ENCODE measurements around the gene KLK7. TPM values are rescaled to one million over a fixed set of nuclear protein-coding genes. Genes with fewer than 3 reads are reported as not detected.

KLK7 gene
- total RNA-seq, 2 experiments from 2014 or later: not detected

DNA sequence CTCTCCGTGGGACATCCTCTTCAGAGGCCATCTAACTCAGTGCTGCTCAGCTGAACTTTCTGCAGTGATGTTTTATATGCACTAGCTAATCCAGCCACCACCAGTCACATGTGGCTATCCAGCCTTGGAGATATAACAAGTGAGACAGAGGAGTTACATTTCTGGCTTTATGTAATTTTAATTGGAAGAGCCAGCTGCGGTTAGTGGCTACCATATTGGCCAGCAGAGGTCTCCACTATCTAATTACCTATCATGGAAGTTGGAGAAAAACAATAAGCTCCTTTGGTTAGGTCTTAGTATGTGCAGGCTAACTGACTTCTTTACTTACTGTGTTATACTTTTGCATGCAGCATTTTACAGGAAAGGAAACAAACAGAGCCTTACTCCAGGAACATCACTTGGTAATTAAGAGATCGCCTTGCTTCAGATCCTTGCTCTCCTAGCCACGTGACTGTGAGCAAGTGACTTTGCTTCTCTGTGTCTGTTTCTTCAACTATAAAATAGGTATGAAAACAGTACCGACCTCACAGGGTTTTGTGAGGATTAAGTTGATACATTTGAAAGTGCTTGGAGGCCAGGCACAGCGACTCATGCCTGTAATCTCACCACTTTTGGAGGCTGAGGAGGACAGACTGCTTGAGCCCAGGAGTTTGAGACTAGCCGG lies 37.4 kb upstream of the KLK7 start:
- no peak for DNase-seq
- Mint-ChIP-seq H3K9me3 (no peaks in the 10 kb centered on the region), H3K27ac (no peak overlapping the region), H3K4me1 (peaks cover 17% of the 10 kb centered on the region), H3K36me3 (ENCODE audit: low read depth) (peaks cover 2% of the 10 kb centered on the region), H3K27me3 (peaks cover 39% of the 10 kb centered on the region), H3K4me3 (no peak overlapping the region)
- CTCF ChIA-PET: interaction anchor here (0.8 to 1.1 kb wide), 5 partner anchors 75 to 137 kb away, joined by 3 to 7 read pairs (median 3); no protein-coding TSS in a partner anchor
- POLR2A ChIA-PET: no interaction called here

DNA sequence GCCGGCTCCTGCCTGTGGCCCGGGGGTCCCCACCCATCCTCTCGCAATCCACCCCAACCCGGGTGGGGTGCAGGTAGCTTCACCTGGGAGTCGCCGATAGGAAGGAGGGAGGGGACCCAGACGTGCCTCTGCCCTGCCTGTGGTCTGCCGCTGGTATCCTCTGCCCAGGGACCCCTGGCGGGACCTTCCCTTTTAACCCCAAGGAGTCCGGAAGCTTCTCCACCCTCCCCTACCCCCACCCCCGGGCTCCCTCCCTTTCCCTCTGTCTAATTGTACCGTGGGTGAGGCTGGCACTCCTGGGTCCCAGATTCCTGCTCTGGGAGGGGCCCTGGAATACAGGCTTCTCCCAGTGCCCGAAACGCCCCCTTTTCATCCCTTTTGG lies 35.8 kb upstream of the KLK7 start, which contains the start of gene KLK10:
TSS of gene KLK10 (minus strand) at position 166 of the 382 bp plus-strand sequence. CDS start 579 bp downstream, outside the sequence.
- Mint-ChIP-seq H3K9me3 (no peaks in the 10 kb centered on the region), H3K27ac (no peak within 1 kb of the TSS), H3K4me3 (no peak within 1 kb of the TSS), H3K27me3 (peaks cover 48% of the 10 kb centered on the region), H3K4me1 (peaks cover 22% of the 10 kb centered on the region), H3K36me3 (ENCODE audit: low read depth) (peaks cover 2% of the 10 kb centered on the region)
- ChIA-PET CTCF (no interaction called here), POLR2A (no interaction called here)
- DNase-seq: no peak

DNA sequence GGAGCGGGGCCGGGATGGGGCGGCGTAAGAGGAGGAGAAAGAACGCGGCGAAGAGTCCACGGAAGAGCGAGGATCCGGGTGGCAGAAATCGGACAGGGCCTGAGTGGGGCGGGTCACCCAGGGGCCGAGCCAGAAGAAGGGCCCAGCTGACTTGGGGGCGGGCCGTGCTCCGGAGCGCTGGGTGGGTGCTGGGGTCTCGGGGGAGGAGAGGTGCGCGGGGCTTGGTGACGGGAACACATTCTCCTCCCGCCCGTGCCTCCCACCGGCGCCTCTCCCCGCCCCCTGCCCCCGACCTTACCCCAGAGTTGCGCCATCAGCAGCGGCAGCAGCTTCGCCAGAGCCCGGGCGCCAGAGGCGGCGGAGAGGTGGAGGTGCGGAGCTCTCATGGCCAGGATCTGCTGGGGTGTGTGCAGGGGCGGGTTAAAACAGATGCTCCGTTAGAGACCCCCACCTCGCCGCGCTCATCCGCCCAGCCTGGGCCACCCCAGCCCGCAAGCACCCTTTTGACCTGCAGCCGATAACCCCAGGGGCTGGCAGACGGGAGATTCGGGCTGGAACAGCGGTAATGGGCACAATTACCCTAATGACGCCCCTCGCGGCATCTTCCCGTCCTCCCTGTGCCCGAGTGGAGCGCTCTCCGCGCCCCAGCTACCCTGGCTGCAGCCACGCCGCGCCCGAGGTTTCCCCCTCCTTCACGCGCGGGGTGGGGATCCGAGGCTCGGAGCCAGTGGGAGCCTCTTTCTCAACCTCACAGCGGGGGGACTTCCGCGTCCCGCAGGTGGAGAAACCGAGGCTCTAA lies 35.2 kb upstream of the KLK7 start:
- CTCF ChIA-PET: no interaction called here
- peaks cover 2% of the 10 kb centered on the region for H3K36me3 Mint-ChIP-seq (ENCODE audit: low read depth)

DNA sequence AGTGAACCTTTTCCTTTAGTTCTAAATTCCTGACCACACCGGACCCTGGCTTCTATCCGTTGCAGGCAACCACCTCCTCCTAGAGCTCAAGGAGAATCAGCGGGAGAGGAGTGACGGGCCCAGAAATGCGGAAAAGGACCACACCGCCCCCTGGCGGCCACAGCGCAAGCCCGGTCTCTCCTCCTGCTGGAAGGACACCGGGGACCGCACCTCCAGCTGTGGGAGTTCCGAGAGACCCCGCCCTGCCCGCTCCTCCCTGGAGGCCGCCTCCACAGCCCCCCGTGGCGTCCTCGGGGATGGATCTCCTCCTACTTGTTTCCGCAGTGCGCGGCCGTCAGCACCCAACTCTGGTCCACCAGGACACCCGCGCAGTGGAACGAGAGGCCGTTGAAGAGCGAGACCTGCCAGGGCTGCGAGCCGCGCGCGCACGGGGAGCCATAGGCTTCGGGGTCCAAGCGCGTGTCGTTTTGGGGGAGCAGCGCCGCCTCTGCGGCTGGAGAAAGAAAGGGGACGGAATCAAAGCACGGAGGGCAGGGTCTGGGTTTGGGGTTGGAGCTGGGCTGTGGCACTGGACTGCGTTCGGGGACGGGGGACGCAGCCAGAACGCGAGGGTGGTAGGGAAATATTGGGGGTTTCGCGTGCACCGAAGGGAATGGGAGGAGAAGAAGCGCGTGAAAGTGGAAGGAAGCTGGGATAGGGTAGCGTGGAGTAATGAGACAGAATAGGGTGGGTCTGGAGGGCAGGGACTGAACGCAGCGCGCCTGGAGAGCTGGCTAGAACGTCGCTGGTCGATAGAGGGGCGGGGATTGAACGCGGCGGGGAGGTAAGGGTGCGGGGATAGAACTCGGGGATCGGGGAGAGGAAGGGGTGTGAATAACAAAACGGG lies 33.3 kb upstream of the KLK7 start:
- Mint-ChIP-seq H3K9me3 (no peaks in the 10 kb centered on the region), H3K36me3 (ENCODE audit: low read depth) (peaks cover 2% of the 10 kb centered on the region), H3K27ac (no peak overlapping the region), H3K4me1 (peaks cover 29% of the 10 kb centered on the region), H3K4me3 (no peak overlapping the region), H3K27me3 (peaks cover 53% of the 10 kb centered on the region)
- ChIA-PET CTCF (interaction anchor here (1.0 to 1.6 kb wide), 2 partner anchors 80 to 95 kb away, joined by 3 to 4 read pairs; no protein-coding TSS in a partner anchor), POLR2A (no interaction called here)
- no peak for DNase-seq

More for the DNA sequence above, 35.2 kb upstream of the KLK7 start:
- Mint-ChIP-seq H3K4me1 (peaks cover 26% of the 10 kb centered on the region), H3K4me3 (no peak overlapping the region), H3K9me3 (no peaks in the 10 kb centered on the region), H3K27me3 (peaks cover 53% of the 10 kb centered on the region), H3K27ac (no peak overlapping the region)
- POLR2A ChIA-PET: no interaction called here
- DNase-seq: no peak

DNA sequence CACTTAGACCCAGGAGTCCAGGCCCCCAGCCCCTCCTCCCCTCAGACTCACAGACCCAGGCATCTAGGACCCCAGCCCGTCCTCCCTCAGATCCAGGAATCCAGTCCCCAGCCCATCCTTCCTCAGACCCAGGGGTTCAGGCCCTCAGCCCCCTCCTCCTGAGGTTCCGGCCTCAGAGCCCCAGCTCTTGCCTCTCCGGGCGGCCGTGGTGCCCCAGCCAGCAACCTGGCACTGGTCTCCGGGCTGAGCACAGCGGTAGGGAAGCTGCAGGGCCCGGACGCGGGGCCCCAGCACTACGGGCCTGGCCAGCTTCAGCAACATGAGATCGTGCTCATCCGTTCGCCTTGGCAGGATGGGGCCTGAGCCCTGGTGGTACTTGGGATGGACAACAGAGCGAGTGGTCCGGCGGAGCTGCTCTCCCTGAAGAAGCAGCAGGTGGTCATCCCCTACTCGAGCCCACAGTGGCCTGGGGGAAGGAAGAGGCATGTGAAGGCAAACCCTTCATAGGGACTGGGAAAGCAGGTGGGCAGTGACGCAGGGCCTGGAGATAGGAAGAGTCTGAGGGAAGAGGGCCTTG lies 32.1 kb upstream of the KLK7 start:
- Mint-ChIP-seq H3K36me3 (ENCODE audit: low read depth) (peaks cover 2% of the 10 kb centered on the region), H3K9me3 (no peaks in the 10 kb centered on the region), H3K4me1 (peaks cover 29% of the 10 kb centered on the region), H3K27ac (no peak overlapping the region), H3K27me3 (peaks cover 53% of the 10 kb centered on the region), H3K4me3 (no peak overlapping the region)
- ChIA-PET CTCF (interaction anchor here (1.6 kb wide), 1 partner anchor 81 kb away, joined by 4 read pairs; no protein-coding TSS in a partner anchor), POLR2A (no interaction called here)
- no peak for DNase-seq

DNA sequence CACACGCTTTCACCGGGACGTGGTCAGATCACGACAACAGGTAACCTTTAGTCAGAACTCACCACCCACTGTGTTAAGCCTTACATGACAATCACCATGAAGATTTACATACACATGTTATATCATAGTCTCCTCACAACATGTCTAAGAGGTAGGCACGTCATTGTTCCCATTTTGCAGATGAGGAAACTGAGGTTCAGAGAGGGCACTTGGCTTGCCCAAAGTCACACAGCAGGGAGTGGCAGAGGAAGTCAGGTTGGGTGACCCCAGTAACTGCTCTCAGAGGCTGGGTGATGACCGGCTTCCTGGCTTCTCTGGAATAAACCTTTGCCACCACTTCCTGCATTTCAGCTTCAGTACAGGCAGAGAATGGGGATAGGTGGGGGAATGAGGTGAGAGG lies 30.5 kb upstream of the KLK7 start:
- no peak for DNase-seq

DNA sequence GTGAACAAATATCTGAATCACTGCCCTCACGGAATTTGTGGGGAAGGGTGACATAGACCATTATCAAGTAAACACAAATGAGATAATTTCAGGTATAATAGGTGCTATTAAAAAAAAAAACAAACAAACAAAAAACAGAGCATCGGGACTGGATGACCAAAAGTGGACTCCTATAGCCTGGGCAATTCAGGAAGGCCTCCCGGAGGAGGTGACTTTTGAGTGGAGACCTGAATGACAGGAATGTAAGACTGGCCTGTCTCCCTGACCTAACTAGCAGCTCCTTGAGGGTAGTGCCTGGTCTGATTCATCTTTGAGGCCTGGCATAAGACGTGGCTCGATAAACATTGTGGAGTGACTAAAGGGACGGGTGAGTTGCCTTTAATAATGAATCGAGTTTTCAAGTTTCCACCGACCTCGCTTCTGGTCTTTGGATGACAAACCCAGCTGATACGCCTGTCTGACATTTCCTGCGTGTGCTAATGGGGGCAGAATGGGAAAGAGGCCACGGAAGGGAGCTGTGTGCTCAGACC lies 29.0 kb upstream of the KLK7 start:
- H3K36me3 Mint-ChIP-seq (ENCODE audit: low read depth): no peaks in the 10 kb centered on the region

More for the DNA sequence above, 30.5 kb upstream of the KLK7 start:
- CTCF ChIA-PET: no interaction called here
- Mint-ChIP-seq H3K27me3 (peaks cover 50% of the 10 kb centered on the region), H3K4me1 (peaks cover 25% of the 10 kb centered on the region), H3K36me3 (ENCODE audit: low read depth) (peaks cover 2% of the 10 kb centered on the region), H3K9me3 (no peaks in the 10 kb centered on the region), H3K4me3 (no peak overlapping the region), H3K27ac (no peak overlapping the region)
- POLR2A ChIA-PET: no interaction called here

DNA sequence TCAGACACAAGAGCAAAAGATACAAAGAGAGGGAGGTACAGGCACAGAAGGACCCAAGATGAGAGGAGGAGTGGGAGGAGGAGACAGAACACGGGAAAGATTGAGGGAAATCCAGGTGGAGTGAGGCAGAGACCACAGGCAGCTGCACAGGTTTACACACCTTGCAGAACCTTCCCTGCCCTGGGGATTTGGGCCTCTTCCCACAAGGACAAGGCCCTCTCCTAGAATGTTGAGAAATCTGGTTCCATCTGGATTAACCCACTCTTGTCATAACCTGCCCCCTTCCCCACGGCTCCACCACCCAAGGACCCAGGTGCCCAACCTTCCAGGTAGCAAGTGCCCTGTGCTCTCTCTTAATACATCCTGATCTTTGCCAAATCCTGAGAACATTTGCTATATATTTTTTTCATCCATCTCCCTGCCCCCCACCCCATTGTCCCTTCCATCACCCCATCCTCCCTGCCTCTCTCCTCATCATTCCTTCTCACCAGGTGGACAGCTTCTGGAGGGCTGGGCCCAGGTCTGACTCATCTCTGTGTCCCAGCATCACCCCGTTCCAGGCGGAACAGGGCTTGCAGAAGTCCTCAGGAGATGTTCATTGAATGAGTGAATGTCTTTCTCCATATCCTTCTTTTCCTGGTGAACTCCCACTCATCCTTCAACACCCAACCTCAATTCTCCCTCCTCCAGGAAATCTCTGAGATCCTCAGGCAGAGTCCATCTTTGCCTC lies 26.5 kb upstream of the KLK7 start:
- ChIA-PET CTCF (no interaction called here), POLR2A (no interaction called here)
- Mint-ChIP-seq H3K4me3 (no peak overlapping the region), H3K9me3 (no peaks in the 10 kb centered on the region), H3K27ac (no peak overlapping the region), H3K27me3 (peaks cover 20% of the 10 kb centered on the region), H3K4me1 (peaks cover 12% of the 10 kb centered on the region), H3K36me3 (ENCODE audit: low read depth) (no peaks in the 10 kb centered on the region)
- no peak for DNase-seq

More for the DNA sequence above, 29.0 kb upstream of the KLK7 start:
- Mint-ChIP-seq H3K9me3 (no peaks in the 10 kb centered on the region), H3K27ac (no peak overlapping the region), H3K4me1 (peaks cover 19% of the 10 kb centered on the region), H3K27me3 (peaks cover 40% of the 10 kb centered on the region), H3K4me3 (no peak overlapping the region)
- DNase-seq: no peak
- ChIA-PET POLR2A (no interaction called here), CTCF (no interaction called here)

DNA sequence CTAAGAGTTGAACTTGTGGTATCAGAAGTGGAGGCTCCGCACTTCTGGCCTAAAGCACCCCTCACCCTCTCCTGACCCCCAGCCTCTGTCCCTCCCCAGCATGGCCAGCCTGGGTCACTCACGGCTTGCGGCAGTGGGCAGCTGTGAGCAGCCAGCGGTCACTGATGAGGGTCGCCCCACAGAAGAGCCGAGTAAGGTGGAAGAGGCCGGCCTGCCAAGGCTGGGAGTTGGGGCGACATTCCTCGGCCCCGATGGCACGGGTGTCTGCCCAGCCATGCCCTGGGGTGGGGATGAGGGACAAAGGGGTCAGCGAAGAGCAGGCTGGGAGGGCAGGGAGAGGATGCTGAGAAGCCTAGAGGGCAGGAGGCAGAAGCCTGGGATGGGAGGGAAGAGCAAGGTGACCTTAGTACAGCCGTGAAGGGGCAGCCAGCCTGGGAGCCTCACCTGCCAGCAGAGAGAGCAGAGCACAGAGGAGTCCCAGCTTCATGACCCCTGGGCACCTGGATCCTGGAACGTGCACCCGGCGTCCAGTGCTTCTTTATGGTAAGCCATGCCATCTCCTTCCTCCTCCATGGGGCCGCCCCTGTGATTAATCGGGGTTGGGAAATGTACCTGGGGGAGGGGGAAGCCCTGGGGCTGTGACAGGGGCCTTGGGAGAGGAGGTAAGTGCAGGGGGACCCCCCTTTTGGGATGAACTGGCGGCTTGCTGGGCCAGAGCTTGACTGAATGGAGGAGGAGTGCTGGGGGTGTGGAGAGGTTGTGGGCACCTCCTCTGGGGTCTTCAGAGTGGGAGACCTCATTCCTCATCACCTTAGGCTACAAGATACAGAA lies 25.6 kb upstream of the KLK7 start:
- Mint-ChIP-seq H3K36me3 (ENCODE audit: low read depth) (no peaks in the 10 kb centered on the region), H3K4me1 (peaks cover 4% of the 10 kb centered on the region), H3K4me3 (no peak overlapping the region), H3K27ac (no peak overlapping the region), H3K27me3 (peaks cover 13% of the 10 kb centered on the region), H3K9me3 (no peaks in the 10 kb centered on the region)
- ChIA-PET POLR2A (no interaction called here), CTCF (no interaction called here)
- DNase-seq: no peak

DNA sequence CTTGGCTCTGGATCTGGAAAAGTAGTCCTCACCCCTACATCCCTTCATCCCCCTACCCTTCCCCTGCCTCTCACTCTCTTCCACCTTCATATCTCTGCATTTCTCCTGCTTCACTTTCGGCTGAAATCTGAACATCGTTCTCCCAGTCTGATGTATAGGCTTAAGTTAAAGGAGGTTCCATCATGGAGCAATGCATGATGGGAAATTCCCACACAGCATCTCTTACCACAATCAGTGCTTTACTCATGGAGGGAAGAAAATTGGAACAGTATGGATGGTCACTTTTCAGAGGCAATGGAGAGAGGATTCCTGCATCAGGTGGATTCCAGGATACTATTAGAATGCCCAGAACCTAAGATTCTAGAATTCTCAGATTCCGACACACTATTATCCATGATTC lies 23.8 kb upstream of the KLK7 start:
- POLR2A ChIA-PET: no interaction called here

DNA sequence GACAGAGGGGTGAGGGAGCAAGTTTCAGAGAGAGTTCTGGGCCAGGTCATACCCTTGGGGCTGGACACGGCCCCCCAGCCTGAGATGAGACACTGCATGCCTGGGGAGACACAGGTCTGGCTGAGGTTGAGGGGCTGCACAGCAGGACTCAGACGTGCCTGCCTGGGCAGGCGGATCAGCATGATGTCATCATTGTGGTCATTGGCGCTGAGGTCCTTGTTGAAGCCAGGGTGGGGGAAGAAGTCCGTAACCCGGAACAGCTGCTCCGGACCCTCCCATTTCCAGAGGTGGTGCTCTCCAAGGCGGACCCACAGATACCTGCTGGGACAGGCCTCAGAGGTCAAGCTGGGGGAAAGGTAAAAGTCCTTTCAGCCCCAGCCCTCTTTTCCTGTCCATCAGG lies 22.7 kb upstream of the KLK7 start:
- Mint-ChIP-seq H3K36me3 (ENCODE audit: low read depth) (no peaks in the 10 kb centered on the region), H3K27ac (no peak overlapping the region), H3K9me3 (no peaks in the 10 kb centered on the region), H3K4me3 (no peak overlapping the region), H3K4me1 (no peaks in the 10 kb centered on the region), H3K27me3 (peaks cover 6% of the 10 kb centered on the region)
- DNase-seq: no peak
- POLR2A ChIA-PET: no interaction called here
- CTCF ChIA-PET: no interaction called here

More for the DNA sequence above, 23.8 kb upstream of the KLK7 start:
- H3K27ac Mint-ChIP-seq: no peak overlapping the region
- no peaks in the 10 kb centered on the region for H3K4me1 Mint-ChIP-seq
- CTCF ChIA-PET: no interaction called here
- no peaks in the 10 kb centered on the region for H3K36me3 Mint-ChIP-seq (ENCODE audit: low read depth)
- DNase-seq: no peak
- no peaks in the 10 kb centered on the region for H3K9me3 Mint-ChIP-seq
- peaks cover 6% of the 10 kb centered on the region for H3K27me3 Mint-ChIP-seq
- H3K4me3 Mint-ChIP-seq: no peak overlapping the region
